Activated CD4-positive, alpha-beta T cell treated with anti-CD3 and anti-CD28 coated beads for 48 hours (primary cell): ENCODE data around the gene CEBPB.
"Not testable (repeated sequence)": the region's sequence is repeated elsewhere in the genome, so short reads cannot be mapped to it uniquely, and the experiment has no call there.

Experiments used
- DNase-seq: peaks from one replicate; pipeline ENCODE4 v3.0.0-alpha.2; 2020

CEBPB gene

GRCh38 chr20:50190251-50191064, at the start of gene CEBPB:
CEBPB (plus strand) TSS chr20:50190830; CDS start chr20:50191034, 204 bp downstream.
- peak; percentile 89 for DNase-seq

DNA sequence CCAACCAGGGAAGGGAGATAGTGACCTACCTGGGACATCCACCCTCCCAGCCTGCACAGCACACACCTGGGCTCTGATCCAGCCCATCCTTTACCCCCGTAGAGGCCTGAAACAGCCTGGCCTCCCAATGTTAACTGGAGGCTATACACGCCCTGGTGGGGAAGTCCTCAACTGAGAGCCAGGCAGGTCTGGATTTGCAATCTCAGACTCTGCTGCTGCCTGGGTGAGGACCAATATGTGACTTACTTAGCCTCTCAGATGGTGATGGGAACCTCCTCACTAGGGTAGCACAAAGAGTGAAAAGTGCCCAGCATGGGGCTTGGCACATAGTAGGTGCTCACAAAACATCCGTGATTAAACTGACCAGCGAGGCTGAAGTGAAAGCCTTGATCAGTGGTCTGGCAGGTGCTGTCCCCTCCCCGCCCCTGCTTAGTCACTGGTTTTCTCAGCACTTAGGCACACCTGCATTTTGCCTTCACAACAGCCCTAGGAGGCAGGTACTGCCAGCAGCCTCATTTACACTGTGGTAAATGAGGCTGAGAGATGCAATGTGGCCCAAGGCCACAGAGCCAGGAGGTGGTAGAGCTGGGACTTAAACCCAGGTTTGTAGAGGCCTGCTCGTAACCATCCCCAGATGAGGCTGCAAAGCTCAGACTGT, 49.5 kb upstream of the CEBPB start:
- DNase-seq: no peak

DNA sequence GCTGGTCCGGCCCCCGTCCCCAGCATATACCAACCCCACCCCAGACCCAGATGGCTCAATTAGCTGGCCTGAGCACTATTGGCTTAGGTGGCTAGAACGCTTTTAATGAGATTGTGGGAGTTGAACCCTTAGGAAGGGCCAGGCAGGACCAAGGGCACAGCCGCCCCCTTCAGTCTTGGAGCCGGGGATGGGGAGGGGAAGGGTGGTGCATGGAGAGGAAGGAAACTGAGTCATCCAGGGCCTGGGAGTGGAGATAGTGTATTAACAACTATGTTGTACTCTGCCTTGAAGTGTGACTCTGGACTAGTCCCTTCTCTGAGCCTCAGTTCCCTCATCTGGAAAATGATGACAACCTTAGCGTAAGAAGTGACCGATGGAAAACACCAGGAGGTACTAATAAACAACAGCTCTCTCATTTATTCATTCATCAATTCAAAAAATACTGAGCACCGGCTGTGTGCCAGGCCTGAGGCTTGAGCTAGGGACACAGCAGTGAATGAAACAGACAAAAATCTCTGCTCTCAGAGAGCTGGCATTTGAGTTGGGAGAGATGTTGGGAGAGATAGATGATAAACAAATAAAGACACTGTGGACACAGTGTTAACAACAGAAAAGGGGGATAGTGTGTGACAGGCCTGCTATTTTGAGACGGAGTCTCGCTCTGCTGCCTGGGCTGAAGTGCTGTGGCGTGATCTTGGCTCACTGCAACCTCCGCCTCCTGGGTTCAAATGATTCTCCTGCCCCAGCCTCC, 48.6 kb upstream of the CEBPB start:
- no peak for DNase-seq

- no peak for DNase-seq
Measured at GRCh38 chr20:50142812-50143211, 47.8 kb upstream of the CEBPB start.

- DNase-seq: no peak
Measured at GRCh38 chr20:50144362-50144761, 46.3 kb upstream of the CEBPB start.

GRCh38 chr20:50145566-50145965, 45.1 kb upstream of the CEBPB start:
- no peak for DNase-seq

DNA sequence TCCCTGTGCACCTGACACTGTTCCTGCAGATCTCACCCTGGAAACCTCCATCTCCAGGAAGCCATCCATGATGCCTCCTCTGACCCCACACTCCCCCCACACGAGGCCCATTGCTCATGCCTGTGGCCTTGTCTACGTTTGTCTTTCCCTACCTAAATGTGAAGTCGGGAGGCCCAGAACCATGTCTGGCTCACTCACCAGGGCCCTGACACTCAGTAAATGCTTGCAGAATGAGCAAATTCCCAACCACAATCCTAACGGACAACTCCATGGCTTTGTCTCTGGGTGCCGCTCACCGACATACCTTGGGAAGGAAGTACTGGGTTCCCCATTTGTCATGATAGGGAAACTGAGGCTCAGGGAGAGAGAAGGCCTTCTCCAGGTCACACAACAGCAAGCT, 44.4 kb upstream of the CEBPB start:
- DNase-seq: no peak

DNA sequence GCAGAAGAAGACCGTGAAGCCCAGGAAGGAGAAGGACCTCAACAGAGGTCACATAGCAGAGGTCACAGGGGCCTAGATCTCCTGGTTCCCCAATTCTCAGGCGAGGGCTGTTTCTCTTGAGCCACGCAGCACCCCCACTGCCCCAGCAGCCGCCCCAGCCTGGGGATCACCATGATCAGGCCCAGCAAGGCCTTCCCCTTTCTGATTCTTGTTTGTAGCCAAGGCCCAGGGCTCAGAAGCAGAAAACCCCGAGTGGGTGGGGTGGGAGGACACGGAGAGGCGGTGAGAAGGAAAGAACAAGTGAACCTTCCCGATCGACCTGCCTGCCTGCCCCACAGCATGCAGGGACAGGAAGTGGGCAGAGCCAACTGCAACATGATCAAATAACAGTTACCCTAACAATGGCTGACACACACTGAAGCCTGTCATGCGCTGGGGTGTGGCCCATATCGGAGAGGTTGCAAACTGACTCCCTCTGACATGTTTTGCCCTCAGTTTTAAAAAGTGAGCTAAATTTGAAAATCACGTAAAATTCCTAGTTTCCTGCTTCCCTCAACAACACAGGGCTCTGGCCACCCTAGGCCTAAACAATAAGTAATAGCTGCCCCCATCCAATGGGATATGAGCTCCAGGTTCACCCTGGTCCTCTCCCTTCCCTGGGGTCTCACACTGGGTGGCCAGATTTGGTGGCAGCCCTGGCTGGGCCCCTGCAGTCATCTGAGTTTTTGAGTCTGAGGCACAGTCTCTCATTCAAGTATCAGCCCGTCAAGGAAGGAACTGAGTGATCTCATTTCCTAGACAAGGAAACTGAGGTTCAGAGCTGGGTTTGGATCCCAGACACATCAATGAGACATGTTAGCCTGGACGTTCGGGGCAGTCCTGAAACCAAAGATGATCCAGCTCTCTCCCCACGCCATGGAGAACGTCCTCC, 43.6 kb upstream of the CEBPB start:
- DNase-seq: peak; percentile 80

DNA sequence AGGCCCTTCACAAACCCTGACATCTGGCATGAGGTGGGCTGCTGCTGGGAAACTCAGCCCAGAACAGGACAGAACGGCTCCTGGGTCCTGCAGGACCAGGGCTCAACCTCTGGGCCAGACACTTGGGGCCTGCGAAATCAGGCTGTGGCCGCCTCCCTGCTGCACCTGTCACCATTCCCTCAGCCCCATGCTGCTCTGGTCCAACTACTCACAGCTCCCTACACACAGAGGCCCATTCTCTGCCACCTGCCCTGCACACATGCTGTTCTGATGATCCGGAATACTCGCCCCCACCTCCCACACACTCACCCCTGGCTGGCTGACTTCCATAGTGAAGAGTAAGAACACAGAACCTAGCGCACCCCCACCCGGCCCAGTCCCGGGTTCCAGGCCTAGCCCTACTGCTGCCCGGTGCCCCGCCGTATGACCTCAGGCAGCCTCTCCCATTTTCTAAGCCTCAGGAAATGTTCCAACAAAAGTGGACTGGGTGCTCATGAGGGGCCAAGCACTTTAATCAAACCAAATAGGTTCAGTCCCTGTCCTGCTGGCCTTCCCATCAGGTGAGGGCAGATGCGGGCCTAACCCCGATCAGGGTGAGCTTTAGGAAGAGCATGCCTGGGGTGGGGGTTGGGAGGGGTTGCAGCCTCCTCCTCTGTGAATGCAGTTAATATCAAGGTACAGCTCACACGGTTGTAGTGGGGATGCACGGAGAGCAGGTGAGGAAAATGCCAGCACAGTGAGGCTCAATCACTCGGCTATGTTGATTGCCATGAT, 41.0 kb upstream of the CEBPB start:
- no peak for DNase-seq

DNA sequence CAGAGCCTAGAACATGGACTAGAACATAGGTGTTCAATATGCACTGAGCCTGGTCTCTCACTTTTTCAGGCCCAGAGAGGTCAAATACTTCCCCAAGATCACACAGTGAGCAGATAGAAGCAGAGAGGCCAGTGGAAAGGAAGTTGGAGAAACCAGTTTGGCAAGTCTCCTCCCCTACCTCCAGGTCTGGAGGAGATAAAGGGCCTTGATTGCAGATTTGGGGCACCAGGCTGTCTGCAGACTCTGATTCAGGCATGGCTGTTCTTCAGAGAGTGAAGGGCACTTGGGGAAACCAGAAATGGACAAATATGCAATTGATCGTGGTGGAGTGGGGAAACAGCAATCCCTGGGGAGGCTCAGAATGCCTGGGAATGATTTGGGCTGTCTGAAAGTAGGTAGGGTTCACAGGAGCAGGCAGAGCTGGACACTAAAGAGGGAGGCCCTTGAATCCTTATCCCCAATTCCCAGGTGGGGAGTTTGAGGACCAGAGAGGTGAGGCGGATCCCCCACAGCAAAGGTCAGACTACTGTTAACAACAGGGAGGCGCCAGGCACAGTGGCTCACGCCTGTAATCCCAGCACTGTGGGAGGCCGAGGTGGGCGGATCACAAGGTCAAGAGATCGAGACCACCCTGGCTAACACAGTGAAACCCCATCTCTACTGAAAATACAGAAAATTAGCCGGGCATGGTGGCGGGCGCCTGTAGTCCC, 39.4 kb upstream of the CEBPB start:
- no peak for DNase-seq

DNA sequence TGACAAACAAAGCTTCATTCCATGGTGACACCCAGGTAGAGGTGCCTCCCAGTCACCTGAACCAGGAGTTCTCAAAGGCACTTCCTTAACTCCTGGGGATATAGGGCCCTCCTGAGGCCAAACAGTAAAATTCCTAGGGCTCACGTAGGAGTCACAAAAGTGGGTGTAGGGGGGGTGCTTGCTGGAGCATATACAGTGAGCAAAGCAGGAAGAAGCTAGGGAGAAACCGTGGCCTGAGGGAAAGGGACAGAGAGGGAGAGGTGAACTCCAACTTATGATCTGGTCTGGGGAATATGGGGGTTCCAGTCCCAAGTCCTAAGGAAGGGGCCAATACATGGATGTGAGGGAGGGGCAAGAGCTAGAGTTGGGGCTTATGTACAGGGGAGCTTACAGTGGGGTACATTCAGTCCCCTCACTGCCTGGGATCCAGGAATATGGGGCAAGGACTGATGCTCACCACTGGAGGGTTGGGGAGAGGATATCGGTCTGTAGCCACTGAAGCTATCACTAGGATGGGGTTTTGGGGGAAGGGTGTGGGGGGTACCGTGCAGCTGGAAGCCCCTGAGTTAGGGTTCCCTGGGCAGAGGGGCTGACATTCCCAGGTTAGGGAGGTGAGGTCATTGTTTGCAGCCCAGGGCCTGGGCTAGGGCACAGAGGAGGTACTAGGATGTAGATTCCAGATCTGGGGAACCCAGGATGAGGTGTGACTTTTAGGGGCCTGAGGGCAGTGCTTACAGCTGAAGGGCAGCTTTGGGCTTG, 38.1 kb upstream of the CEBPB start:
- DNase-seq: no peak

GRCh38 chr20:50153153-50153499, 37.5 kb upstream of the CEBPB start:
- DNase-seq: no peak

DNA sequence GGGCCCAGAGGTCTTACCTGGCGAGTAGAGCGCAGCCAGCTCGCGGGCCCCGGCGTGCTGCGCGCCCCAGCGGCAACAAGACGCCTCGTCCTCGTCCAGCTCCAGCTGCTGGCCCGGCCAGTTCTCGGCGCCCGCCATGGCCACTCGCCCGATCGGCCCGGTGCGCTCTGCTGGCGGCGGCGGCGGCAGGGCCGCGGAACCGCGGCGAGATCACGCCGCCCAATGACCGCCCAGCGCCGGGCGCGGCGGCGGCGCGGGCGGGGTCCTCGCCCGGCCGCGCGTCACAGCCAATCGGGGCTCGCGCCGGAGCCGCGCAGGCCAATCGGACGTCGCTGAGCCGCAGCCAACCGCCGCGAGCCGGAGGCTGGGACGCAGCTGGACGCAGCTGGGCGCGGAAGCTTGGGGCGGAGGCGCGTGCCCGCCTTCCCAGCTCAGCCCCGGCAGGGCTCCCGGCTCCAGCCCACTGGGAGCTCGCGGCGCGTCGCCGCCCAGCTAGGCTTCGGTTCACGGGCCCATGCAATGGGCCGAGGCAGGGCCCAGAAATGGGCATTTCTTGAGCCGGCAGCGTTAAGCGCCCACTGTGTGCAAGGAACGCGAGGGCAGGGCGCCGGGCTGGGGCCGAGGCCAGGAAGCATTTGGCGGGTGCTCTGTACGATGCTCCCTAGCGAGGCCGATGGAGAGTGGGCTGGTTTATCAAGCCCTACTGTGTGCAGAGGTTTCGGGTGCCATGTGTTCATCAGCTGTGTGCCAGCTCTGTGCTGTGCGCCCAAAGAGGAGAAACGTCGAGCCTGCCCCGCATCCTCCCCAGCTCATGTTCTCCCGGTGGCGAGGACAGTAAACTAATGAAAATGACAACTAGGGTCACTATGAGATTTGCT, 36.9 kb upstream of the CEBPB start, which contains the start of gene PEDS1:
Gene PEDS1 (minus strand): TSS at position 224 of the 878 bp plus-strand sequence. CDS start 86 bp downstream, at position 138.
- peak; percentile 87 for DNase-seq

DNA sequence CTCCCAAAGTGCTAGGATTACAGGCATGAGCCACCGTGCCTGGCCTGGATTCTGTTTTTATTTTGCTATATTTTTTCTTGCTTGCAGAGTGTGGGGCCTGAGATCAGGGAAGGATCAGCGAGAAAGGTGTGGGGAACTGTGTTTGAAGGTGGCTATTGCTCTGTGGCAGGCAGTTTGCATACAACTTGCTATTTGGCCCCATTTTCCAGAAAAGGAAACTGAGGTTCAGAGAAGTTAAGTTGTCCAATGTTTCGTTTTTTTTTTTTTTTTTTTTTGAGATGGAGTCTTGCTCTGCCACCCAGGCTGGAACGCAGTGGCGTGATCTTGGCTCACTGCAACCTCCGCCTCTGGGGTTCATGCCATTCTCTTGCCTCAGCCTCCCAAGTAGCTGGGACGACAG, 29.1 kb upstream of the CEBPB start:
- DNase-seq: not testable (repeated sequence)

GRCh38 chr20:50163570-50164317, 26.9 kb upstream of the CEBPB start:
- DNase-seq: no peak

DNA sequence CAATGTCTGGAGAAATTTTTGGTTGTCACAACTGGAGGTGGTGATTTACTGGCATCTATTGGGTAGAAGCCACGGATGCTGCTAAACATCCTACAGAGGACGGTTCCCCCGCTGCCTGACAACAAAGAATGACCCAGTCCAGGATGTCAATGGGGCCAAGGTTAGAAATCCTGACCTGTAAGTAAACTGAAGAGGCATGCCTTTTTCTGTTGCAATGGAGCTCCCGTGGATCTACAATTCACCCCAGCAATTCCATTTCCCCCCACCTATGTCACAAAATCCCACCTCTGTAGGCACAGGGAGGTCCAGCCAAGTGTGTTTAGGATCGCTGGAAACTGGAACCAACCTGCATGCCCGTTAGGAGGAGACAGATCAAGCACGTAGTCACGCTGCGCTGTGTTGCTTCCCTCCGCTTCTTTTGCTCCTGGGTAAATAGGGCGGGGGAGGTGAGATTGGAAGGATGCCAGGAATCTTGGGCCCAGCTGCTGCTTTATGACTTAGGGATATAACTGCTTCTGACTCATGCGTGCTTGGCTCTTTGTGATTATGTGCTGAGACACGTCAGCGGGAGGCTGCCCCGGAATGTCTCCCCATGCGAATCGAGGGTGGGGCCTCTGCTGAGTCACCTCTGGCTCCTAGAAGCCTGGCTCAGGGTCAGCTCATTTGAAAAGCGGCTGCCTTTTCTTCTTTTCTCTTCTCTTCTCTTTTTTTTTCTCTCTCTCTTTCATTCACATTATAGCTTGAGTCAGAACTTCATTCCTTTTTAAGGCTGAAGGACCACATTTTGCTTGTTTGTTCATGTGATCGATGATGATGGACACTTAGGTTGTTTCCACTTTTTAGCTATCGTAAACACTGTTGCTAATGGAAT, 24.7 kb upstream of the CEBPB start:
- peak; percentile 92 for DNase-seq

DNA sequence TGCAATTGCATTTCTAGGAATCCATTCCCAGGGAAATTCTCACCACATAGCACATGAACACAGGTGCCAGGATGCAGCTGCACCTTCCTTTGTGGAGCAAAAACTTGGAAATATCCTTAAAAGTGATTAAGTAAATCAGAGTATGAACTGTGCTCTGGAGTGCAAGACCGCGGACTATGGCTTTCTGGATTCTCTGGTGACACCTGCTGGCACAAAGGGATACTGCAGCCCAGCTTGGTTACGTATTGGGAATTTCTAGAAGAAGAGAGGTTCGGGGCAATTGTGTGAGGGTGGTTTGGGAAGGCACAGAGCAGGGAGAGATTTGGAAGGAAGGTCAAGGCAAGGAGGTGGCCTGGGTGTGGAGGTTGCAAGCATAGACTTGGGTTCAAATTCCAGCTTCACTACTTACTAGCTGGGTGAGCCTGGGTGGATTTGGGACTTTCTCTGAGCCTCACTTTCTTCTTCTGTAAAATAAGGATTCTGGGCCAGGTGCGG, 21.3 kb upstream of the CEBPB start:
- DNase-seq: peak; percentile 88
